HG02798 (cell line): ENCODE measurements around the gene GHRHR.

ENCODE experiments used
- ATAC-seq: cut with Tn5 transposase; IDR thresholded peaks from one replicate; pipeline ENCODE4 v1.9.1; 2021; ENCODE audit warnings: mild to moderate bottlenecking; ENCODE audit not compliant: unreplicated experiment, poor library complexity

Gene GHRHR

DNA sequence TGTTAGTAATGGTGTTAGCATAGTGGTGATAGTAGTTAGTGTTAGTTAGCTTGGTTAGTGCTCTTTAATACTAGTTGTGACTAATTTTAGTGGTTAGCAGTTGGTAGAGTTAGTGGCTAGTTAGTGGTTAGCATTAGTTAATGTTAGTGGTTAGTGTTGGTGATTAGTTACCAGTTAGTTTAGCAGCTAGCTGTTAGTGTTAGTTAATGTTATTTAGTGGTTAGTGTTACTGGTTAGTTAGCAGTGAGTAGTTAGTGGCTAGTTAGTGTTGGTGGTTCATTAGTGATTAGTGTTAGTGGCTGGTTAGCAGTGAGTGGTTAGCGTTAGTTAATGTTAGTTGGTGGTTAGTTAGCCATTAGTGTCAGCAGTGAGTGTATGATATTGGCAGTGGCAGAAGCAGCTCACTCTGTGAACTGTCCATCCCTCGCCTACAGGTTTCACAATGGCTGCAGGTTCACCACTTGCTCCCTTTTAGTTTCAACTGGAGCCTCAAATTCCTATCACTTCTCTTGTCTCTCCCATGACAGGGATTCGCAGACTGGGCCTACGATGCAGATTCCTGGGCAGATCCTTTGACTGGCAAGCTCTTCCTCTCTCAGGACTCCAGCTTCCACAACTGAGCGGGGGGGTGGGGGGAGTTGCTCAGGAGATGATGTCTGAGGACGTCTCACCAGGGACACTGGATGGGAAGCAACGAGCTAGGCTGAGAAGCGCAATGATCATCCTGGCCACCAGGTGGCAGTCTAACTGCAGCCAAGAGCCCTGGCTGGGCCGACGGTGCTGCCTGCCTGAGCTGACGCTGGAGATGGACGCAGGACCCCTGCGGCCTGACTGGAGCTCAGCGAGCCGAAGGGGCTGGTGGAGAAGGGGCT is 19.5 kb downstream of the GHRHR start:
- peak; percentile 89 for ATAC-seq

DNA sequence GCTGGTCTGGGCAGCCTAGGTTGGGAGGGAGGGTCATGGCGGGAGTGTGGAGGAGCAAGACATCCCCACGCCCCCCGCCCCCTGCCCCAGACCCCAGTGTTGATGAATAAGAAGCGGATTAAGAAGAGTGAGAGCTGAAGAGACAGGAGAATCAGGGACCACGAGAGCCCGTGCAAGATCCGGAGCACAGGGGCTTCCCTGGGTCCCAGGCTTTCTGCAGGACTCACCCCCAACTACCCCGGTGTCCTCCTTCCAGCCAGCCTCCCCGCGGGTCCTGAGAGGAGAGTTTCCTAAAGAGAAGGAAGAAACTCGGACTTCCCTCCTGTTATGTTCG is 20.1 kb downstream of the GHRHR start:
- no peak for ATAC-seq

DNA sequence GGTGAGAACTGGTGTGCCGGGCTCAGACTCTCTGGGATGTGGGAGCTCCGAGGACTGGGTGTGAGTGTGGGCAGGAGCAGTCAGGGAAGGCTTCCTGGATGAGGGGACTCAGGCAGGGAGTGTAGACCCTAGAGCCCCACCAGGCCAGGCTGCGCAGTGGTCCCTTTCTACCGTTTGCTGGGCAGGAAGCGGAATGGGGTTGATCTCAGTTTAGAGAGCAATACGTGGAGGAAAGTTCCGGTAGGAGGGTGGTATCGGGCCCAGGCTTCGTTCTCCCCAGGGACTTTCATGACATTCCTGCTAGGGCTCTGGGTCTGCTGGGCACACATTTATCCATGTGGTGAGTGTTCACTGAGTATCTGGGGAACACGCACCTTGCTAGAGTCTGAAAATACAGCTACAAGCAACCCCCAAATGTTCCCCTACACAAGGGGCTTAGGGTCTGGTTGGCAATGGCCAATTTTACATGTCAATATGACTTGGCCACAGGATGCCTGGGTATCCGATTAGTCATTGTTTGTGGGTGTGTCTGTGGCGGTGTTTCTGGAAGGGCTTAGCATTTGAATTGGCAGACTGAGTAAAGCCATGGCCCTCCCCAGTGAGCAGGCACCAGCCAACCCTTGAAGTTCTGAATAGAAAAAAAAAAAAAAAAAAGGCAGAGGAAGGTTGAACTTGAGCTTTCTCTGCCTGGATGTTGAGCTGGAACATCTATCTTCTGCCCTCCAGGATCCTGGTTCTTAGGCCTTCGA is 20.8 kb downstream of the GHRHR start:
- ATAC-seq, result no peak

GRCh38 chr7:30985756-30986155 is 22.0 kb downstream of the GHRHR start:
- ATAC-seq, result no peak

DNA sequence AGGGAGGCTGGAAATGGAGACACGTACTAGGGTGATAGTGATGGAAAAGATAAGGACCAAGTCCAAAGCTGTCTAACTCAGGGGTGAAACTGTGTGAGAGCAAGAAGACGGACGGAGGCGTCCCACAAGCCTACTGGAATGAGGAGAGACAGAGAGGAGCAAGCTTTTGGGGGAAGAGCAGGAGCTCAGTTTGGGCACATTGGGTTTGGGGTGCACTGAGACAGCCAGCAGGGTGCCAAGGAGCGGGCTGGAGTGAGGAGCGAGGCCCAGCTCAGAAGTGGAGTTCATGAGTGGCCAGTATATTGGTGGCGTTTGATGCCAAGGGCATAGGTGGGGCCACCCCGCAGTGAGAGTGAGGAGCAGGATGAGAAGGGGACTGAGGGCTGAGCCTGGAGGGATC is 22.6 kb downstream of the GHRHR start:
- no peak for ATAC-seq

GRCh38 chr7:30986738-30987137 is 23.0 kb downstream of the GHRHR start:
- no peak for ATAC-seq

- no peak for ATAC-seq
Observed at GRCh38 chr7:30987178-30987577, 23.4 kb downstream of the GHRHR start.

DNA sequence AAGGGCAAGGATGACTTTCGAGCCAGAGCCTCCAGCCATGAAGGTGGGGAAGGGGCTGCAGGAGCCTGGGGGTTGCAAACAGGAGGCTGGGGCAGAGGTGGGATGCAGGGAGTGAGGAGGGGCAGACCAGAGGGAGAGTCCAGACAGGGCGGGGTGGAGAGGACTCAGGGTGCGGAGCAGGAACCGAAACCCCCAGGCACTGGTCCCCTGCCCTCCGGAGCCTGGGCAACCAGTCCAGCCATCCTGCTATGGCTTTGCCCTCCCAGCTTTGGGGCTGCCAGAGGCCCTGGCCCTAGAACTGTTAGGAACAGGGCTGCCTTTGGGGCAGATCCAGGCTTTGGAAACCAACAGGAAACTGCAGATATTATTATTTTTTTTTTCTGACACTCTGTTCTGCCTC is 24.2 kb downstream of the GHRHR start:
- ATAC-seq, result no peak

GRCh38 chr7:30988351-30989005 is 24.7 kb downstream of the GHRHR start:
- no peak for ATAC-seq

- no peak for ATAC-seq
Observed at GRCh38 chr7:30989008-30989823, 25.5 kb downstream of the GHRHR start.

DNA sequence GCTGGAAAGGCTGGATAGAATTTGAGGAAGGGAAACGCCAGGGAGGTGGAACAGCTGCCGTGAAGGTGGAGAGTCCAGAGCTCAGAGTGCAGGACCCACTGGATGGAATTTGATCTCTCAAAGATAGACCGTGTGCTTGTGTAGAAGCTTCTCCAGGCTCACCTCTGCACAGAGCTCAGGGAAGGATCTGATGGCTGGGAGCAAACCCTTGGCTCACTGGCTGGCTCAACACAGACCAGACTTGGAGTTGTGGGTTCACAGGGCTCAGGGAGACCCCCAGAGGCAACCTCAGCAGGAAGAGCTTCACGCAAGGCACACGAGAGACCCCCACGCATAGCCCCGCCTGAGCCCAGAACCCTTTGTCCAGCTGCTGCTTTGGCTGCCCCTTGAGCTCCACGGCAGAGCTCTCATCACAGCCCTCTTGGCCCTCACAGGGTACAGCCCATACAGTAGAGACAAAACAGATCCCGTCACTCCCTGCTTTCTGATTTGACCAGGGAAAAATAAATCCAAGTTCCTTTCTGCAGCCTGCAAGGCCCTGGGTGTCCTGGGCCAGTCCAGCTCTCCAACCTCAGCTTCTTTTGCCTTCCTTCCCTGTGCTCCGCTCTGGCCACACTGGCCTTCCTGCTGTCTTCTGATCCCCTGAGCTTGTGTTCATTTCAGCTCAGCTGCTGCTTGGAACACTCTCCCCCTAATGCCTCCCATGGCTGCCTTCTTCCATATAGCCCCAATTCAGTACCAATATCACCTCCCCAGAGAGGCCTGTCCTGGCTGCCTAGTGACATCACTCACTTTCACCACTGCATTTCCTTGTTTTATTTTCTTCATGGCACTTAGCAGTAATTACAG is 26.3 kb downstream of the GHRHR start:
- ATAC-seq, result no peak

GRCh38 chr7:30990673-30991170 is 27.0 kb downstream of the GHRHR start:
- no peak for ATAC-seq

DNA sequence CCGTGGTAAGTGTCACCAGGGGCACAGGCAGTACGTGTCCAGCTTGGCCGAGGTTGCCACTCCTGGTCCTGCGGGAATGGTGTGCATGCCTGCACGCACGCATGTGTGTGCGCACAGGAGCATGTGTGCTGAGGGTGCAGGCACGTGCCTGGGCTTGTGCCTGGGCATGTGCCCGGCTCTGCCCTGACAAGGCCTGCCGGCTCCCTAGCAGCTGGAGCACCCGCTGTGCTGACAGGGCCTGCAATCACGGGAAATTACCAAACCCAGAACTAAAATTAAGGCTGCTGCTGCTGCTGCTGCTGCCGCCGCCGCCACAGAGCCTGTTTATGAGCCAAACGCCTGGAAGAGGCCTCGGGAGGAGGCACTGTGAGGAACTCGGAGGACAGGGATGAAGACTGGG is 28.7 kb downstream of the GHRHR start:
- no peak for ATAC-seq

- no peak for ATAC-seq
Observed at GRCh38 chr7:30994206-30995100, 30.7 kb downstream of the GHRHR start.

GRCh38 chr7:30995536-30995935 is 31.8 kb downstream of the GHRHR start:
- ATAC-seq, result no peak

GRCh38 chr7:30996256-30996655 is 32.5 kb downstream of the GHRHR start:
- ATAC-seq, result no peak

DNA sequence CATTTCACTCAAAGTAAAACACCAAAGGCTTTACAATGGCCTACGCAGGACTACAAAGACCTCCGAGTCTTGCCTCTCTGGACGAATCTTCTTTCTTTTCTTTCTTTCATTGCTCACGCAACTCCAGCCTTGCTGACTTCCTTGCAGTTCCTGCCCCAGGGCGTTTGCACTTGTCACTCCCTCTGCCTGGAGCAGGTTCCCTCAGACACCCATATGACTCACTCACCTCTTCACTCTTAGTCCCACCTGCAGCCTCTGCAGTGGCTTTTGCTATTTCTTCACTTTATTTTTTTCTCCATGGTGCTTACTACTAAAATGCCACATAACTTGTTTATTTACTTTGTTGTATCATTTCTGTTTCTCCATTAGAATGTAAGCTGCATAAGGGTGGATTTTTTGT is 33.1 kb downstream of the GHRHR start:
- no peak for ATAC-seq

- ATAC-seq, result no peak
Observed at GRCh38 chr7:30997316-30997715, 33.6 kb downstream of the GHRHR start.
